HuH-7 (cell line): ENCODE measurements around the gene ORC2.
"Not testable (repeated sequence)": the region's sequence is repeated elsewhere in the genome, so short reads cannot be mapped to it uniquely, and the experiment has no call there.

ENCODE experiments used
- DNase-seq: peaks from one replicate; pipeline ENCODE4 v3.0.0; 2011; ENCODE audit warnings: low spot score

ORC2 gene

DNA sequence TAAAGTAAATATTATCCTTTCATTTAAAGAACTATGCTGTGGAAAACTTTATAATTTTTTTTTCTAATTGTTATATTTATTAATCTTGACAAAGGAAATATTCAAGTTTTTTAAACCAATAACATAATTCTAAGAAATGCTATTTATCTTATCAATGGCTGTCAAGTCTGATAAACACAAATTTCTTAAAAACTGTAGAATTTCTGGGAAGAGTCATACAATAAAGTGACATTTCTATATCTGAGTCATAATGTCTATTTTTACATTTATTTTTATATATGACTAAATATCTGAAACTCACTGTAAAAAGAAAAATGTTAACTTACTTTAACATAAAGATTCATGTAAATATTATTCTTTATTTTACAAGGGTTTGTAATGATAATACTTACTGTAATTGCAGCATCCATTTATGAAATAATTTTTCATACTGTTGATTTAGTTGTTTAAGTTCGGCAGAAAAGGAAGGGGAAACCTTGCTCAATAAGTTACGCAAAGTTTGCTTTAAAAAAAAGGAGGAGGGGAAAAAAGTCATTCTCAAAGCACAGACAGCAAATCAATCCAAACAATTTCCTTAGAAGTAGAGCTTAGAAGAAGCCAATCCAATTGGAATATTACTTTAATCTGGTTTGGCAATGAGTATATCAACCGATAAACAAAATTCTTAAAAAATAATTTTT is 32.4 kb downstream of the ORC2 start:
- peak; percentile 3 for DNase-seq

DNA sequence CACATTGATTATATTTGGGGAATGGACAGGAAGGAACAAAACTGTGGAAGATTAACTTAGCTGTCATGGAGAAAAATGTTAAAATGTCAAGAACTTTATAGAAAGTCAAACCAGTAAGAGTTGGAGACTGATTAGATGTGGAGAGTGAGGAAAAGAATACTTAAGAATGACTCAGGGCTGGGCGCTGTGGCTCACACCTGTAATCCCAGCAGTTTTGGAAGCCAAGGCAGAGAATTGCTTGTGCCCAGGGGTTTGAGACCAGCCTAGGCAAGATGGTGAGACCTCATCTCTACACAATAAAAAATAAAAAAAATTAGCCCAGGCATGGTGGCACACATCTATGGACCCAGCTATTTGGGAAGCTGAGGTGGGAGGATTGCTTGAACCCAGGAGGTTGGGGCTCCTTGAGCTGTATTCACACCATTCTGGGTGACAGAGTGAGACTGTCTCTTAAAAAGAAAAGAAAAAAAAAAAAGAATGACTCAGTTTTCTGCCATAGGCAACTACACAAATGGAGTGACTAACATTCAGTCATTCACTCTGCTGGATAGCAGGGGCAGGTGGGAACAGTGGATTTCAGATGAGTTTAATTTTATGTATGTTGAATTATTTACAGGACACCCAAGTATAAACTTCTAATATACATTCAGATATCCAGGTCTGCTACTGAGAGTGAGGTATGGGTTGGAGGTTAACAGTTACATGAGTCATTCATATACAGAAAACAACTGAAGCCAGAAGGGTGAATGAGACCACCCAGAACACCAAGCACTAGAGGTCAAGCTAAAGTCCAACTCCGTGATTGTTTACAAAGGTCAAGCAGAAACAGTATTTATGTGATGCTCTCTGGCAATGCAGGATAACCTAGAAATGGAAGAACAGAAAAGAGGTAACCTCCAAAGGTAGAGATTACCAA is 33.9 kb downstream of the ORC2 start:
- no peak for DNase-seq

DNA sequence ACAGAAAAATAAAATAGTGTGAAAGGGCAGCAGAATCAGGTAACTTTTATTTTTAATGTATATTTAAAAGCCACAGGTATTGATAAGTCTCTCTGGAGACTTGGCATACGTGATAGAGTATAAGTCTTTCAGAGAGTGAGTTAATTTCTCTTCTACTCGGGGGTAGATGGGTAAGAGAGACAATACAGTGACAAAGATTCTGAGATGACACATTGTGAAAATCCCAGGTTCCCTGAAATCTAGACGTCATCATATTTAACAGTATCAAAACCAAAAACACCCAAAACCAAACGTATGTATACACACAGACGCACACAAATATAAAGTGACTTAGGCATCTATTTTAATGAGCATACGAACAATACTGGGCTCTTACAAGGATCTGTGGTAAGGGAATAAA is 41.0 kb downstream of the ORC2 start:
- no peak for DNase-seq

DNA sequence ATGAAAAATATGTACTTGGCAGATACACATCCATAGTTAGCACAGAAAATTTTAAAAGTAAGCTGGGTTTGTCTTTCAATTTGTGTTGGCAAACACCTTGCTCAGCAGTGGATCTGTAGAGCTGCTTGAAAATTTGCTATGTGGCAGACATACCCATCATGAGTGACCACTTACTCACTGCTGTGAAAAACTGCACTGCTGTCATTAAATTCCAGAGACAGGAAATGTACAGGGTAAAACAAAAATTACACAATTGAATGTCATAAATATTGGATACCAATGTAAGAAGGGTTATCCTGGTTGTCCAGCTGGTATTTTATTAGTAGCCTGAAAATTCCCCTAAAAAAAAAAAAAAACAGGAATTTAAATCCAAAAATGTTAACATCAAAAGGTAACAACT is 49.8 kb downstream of the ORC2 start:
- no peak for DNase-seq

DNA sequence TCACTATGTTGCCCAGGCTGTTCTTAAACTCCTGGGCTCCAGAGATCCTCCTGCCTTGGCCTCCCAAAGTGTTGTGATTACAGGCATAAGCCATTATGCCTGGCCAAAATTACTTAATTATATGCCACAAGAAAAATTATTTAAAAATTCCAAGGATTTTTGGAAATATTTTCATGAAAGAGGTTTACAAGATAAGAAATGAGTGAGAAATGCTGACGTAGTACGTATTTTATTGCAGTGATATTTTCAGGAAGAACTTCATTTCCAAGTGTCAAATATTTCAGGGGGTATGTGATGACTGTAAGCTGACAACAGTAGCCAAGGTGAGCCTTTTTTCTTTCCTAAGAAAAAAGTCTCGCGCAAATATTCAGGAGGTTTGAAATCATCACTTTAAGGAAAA is 53.5 kb downstream of the ORC2 start:
- DNase-seq: no peak

DNA sequence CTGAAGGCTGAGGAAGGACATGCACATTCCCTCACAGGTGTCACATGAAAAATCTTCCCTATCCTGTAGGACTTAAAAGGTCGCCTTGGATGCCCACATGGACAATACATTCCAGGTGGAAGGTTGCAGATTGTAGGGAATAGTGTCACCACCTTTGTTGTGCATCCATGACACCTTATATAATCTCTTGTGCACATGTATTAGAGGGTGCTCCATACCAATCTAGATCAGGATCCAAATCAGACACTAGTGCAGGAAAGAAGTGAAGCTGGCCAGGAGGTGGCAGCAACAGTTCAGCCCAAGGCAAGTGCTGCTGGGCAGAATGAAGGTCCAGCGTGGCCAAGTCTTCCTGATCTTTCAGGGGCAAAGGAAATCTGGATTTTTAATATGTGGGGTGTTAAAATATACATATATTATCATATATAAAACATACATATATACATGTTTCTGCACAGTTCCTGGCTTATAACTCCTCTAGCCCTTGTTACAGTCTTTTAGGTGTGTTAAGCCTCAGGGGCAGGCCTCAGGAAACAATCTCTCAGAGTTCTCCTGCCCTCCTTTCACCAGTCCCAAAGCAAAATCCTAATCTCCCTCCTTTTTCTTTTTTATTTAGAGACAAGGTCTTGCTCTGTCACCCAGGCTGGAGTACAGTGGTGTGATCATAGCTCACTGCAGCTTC is 57.7 kb downstream of the ORC2 start:
- peak; percentile 44 for DNase-seq

DNA sequence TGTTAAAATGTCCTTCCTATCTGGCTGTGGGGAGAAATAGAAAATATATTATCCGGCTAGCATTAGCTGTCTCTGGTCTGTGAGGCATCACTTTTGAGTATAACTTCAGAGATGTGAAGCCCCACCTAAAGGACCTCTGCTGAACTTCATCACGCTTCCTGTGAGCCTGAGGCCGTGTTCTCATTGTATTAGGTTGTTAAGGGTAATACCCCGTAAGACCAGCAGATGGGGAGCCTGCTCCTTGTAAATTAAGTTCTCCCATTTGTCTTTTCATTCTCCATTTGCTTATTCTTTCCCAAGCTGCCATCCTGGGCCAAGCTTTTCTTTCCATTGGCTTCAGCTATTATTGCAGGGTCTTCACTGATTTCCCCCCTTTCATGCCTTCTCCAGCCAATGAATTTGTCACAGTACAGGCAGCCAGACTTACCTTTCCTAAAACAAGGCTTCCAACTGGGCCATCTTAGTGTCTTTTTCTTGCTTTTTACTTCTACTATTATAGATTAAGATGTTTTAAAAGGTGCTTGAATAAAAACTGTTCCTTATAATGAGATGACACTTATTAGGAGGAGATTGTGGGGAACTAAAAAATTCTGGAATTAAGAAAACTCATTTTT is 61.9 kb downstream of the ORC2 start:
- peak; percentile 70 for DNase-seq

DNA sequence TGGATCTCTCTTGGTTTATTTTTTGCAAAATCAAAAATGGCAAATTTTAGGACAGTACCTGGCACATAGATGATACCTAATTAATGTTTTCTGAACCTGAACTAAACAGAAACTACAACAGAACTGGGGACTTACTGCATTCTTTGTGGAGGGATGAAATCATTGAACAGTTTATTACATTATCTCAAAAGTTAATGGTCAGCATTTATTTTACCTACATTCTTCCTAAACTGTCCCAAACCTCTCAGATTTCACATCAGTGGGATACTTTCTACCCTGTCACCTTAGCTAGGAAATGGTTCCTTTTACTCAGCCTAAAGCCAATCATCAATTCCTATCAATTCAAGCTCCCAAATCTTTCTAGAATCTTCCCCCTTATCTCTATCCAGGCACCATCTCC is 64.0 kb downstream of the ORC2 start:
- DNase-seq: no peak

DNA sequence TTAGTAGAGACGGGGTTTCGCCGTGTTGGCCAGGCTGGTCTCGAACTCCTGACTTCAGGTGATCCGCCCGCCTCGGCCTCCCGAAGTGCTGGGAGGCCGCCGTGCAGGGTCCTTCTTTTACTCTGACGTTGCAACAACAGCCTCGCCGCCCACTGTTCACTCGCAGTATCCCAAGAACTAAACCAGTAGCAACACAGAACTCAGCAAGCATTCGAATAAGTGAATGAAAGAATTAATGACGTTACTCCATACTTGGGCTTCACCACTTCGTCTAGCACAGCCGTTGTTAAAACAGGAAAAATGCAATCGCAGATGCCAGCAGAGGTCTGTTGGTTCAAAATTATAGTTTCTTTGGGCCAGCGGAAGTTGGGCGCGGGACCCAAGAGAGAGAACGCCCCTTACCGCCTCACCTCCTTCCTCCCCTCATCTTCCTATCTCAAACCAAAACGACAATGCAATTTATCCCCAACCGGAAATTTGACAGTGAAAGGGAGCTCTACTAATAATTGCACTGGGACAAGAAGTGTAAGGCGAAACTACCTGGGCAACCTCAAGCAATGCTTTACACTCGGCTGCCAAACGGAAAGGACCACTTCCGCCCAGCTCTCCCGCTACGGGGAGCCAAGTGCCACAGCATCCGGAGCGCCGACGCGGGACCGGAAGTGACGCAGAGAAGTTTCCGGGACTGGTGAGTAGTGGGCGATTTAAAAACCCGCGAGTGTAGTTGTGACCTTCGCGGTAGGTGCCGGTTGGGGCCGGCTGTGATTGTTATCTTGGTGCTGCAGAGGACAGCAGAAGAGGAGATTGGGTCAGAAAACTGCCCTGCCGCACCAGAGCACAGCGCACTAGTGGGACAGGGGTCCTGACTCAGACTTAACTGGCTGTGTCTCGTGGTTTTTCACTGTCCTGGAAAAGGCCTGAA is 74.5 kb downstream of the ORC2 start, which contains the start of the genes NIF3L1 and PPIL3:
NIF3L1 (plus strand) TSS at position 668 of the 922 bp plus-strand sequence. CDS start 2,573 bp downstream, outside the sequence.
PPIL3 (minus strand) TSS at position 374 of the 922 bp plus-strand sequence. CDS start 1,462 bp downstream, outside the sequence.
- DNase-seq: peak; percentile 75

DNA sequence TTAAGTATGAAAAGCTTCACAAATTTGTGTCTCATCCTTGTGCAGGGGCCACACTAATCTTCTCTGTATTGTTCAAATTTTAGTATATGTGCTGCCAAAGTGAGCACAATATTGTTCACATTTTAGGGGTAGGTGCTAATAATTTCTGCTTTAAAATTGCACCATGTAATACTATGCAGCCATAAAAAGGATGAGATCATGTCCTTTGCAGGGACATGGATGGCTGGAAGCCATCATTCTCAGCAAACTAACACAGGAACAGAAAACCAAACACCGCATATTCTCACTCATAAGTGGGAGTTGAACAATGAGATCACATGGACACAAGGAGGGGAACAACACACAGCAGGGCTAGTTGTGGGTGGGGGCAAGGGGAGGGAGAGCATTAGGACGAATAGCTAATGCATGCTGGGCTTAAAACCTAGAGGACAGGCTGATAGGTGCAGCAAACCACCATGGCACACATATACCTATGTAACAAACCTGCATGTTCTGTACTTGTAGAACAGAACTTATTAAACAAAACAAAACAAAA is 81.7 kb downstream of the ORC2 start:
- not testable (repeated sequence) for DNase-seq

DNA sequence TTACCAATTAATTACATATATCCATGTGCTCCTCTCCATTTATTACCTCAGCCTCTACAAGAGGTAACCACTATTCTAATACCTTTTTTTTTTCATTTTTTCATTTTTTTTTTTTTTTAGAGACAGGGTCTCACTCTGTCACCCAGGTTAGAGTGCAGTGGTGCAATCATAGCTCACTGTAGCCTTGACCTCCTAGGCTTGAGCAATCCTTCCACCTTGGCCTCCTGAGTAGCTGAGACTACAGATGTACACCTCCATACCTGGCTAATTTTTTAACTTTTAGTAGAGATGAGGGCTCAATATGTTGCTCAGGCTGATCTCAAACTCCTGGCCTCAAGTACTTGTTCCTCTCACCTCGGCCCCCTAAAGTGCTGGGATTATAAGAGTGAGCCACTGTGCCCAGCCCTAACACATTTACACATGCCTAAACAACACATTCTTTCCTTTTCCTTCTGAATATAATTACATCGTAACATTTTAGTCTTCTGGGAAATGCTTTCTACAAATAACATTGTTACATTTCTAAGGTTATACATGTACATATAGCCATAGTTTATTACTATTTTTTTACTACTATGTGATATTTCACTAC is 85.1 kb downstream of the ORC2 start:
- no peak for DNase-seq

DNA sequence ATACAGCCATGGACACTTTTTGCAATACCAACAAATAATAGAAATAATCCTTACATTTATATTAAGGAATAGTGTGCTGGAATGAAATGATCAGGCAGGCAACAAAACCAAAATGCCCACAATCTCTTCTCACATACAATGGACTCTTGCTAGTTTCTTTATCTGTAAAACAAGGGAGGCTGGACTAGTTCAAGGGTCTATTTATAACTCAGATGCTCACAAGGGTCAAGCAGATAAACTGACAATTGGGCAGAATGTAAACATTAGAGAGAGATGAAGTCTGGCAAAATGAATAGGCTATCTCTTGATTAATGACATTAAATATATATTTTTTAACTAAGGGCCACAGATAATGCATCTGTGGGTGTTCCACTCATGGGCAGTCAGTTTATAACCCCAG is 86.0 kb downstream of the ORC2 start:
- DNase-seq: no peak

DNA sequence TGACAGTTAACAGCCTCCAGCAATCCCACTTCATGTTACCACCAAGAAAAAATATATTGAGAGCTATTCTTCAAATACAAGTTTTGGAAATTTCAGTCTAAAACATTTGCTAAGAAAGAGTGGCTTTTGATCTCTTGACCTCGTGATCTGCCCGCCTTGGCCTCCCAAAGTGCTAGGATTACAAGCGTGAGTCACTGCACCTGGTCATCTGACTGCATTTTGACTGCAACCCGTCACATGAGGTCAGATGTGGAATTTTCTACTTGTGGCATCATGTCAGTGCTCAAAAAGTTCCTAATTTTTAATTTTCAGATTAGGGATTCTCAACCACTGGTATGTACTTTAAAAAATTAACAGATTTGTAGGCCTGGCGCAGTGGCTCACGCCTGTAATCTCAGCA is 89.9 kb downstream of the ORC2 start:
- DNase-seq: no peak

DNA sequence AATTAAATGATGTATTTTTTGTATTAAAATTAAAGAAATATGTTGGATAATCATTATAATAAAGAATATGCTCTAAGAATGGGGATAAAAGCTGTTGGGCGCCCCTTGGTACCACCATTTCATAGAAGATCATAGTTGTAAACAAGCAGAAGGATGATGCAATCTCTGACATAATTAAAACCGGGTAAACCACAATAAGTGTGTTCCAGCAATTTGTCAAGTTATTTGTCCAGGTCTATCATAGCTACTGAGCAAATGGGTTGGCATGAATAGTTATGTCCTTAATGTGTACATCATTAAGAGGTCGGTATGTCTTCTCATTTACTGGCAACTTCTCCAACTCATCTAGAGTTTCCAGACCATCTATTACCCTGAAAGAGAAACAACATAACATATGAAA is 92.3 kb downstream of the ORC2 start:
- no peak for DNase-seq

DNA sequence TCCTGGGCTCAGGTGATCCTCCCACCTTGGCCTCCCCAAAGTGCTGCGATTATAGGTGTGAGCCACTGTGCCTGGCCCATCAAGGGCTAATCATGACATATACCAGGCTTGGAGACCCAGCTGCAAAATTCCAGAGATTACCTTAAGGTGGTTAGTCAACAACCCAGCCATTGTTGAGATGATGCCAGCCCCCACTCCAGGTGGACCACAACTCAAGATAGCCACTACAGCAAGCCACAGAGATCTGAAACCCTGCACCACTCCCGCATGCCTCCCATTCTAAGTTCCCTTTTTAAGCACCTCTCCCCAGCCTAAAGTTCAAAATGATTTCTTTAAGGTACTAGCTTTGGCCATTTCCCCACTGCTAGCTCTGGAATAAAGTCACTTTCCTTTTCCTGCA is 94.4 kb downstream of the ORC2 start:
- DNase-seq: no peak

DNA sequence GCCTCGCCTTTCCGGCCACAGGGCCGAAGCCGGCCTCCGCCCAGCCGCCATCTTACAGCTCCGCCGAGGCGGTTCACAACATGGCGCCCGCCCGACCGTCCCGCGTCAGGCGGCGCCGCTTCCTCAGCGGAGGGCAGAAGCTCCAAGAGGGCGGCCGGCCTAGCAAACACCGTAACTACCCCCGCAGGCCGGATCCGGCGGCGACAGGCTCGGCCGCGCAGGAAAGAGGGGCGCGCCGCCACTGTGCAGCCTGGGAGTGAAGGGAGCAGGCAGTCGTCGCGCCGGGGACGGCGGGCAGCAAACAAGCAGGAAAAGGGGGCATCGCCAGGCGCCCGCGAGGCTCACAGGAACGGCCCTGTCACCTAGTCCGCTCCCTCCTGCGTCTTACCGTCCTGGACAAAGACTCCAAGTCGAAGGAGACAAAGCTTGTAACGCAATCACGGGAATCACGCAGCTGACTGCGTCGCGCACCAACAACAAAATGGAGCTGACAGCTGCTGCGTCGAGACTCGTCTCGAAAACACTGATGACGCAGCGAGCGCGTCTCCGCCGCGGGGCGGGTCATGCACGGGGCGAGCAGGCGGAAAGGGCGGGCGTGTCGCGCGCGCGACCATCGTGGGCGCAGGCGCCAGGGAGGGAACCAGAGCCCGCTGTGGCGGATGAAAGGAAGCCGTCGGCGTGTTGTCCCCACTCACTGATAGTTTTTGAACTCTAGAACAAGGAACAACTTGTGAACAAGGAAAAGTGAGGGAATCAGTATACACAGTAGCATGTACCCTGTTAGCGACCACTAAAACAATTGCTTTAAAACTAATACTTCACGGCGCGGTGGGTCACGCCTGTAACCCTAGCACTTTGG is 99.1 kb downstream of the ORC2 start, which contains the start of gene CLK1:
CLK1 (minus strand) TSS at position 483 of the 859 bp plus-strand sequence. CDS start 2,796 bp downstream, outside the sequence.
- DNase-seq: peak; percentile 86

DNA sequence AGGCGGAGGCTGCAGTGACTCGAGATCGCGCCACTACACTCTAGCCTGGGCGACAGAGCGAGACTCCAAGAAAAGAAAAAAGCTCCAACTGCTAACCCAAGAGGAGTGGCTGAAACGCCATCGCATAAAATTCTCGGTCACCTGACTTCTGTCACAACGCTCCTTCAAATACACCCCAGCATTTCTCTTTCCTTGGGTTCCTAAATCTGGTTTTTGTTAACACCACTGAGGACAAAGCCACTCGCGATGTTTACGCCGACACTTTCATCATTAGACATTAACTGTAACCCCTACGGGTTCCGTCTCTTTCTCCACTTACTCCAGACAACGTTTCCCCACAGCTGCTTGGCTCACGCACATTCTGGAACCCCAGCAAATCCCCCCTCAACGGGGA is 99.7 kb downstream of the ORC2 start:
- no peak for DNase-seq

DNA sequence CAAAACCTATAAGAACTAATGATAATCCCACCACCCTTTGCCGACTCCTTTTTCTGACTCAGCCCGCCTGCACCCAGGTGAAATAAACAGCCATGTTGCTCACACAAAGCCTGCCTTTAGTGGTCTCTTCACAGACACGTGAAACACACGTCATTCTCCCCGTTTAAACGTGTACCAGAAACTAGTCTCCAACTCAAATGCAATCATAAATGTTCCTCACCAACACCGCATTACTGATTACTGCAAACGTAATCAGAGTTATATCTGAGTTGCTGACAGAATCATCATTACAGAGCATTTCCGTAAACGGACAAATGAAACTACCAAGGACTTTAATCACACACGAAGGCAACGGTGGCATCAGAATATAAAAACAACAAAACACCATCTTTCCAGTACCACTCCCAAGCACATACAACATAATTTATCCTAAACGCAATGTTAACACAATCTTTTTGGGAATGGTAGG is 100.9 kb downstream of the ORC2 start:
- DNase-seq: no peak

DNA sequence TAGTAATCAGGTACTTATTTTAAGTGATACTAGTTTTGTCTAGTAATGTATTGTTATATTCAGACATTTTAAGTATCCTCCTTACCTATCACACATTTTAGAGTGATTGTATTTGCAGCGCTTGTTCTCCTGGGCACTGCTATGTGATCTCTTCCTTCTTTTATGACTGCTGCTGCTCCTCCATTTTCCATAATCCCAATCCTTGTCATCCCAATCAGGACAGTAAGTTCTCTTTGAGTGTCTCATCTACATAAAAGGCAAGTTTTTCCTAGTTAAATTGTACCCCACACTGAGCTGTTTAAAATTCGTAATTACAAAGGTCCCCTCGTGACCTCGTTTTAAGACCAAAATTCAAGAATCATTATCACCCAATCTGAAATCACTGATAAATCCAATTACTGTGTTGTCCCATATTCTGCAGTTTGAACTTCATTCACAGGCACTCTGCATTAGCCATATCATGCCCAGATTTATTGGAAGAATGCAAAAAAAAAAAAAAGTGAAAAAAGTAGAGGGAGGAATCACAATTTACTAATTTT is 101.8 kb downstream of the ORC2 start:
- no peak for DNase-seq
